H1 (cell line): ENCODE data around the gene CMSS1. TPM values are rescaled to one million over a fixed set of nuclear protein-coding genes. Genes with fewer than 3 reads are reported as not detected.
A peak's percentile ranks its signal among the peaks of the same experiment; 100 is the strongest.

Experiments used
- CTCF ChIA-PET: fragments of 300-600 bp; sonication (Branson Sonifier 250); formaldehyde crosslinking; loops from one replicate; lab custom pipeline; 2021; ENCODE audit not compliant: partially characterized antibody; lab: Charles Lee
- POLR2A ChIA-PET: fragments of 300-600 bp; sonication (Branson Sonifier 250); formaldehyde crosslinking; loops from one replicate; lab custom pipeline; 2021; ENCODE audit warnings: inconsistent platforms; ENCODE audit not compliant: partially characterized antibody; lab: Charles Lee
- DNase-seq, 2 experiments: peaks; one replicate each; pipeline versions ENCODE4 v3.0.0 to v3.0.0-alpha.2; 2010 to 2022; ENCODE audit warnings: low spot score in 2 of 2, low read depth in 1 of 2, mixed read lengths in 1 of 2
- FAIRE-seq: peaks from 2 replicates; lab custom pipeline; 2011; peaks lifted over from hg19 to GRCh38; lab: Jason Lieb, UNC
- H2AFZ ChIP-seq: 2 replicates; pipeline ENCODE4 v1.8.1; 2012; ENCODE audit warnings: low read length, inconsistent platforms
- H2AK5ac ChIP-seq: 2 replicates; pipeline ENCODE4 v1.6.1; 2013; ENCODE audit warnings: low read depth, low read length
- H2BK120ac ChIP-seq: replicated peaks from 2 replicates; pipeline ENCODE3; 2013; ENCODE audit warnings: low read depth, low read length, inconsistent platforms
- H2BK12ac ChIP-seq: 2 replicates; pipeline ENCODE4 v1.6.1; 2013; ENCODE audit warnings: low read depth, low read length
- H2BK15ac ChIP-seq: 2 replicates; pipeline ENCODE4 v1.6.1; 2013; ENCODE audit warnings: low read length
- H2BK20ac ChIP-seq: 2 replicates; pipeline ENCODE4 v1.6.1; 2013; ENCODE audit warnings: low read length
- H2BK5ac ChIP-seq: 2 replicates; pipeline ENCODE4 v1.6.1; 2013; ENCODE audit warnings: low read depth, low read length
- H3K14ac ChIP-seq: 2 replicates; pipeline ENCODE4 v1.6.1; 2013; ENCODE audit warnings: inconsistent platforms; ENCODE audit not compliant: insufficient read length
- H3K18ac ChIP-seq: 2 replicates; pipeline ENCODE4 v1.6.1; 2013; ENCODE audit warnings: low read length; ENCODE audit errors: extremely low read depth
- H3K23ac ChIP-seq: 2 replicates; pipeline ENCODE4 v1.6.1; 2013; ENCODE audit warnings: inconsistent platforms; ENCODE audit not compliant: insufficient read length
- H3K23me2 ChIP-seq: 2 replicates; pipeline ENCODE4 v1.6.1; 2013; ENCODE audit warnings: low read depth, low read length
- H3K27ac ChIP-seq: 2 replicates; pipeline ENCODE4 v1.6.1; 2011; ENCODE audit warnings: low read depth, low read length, inconsistent platforms
- H3K27me3 ChIP-seq, 4 experiments: replicated peaks in 1 of 4; 1 replicate in 1 of 4; 2 replicates in 3 of 4; pipeline versions ENCODE4 v1.6.1 to v1.8.1; 2011 to 2013; ENCODE audit warnings: low read length in 3 of 4, mild to moderate bottlenecking in 3 of 4, inconsistent platforms in 2 of 4, mixed read lengths in 2 of 4, moderate library complexity in 1 of 4; ENCODE audit not compliant: control insufficient read depth in 3 of 4, insufficient read depth in 3 of 4; ENCODE audit errors: extremely low read depth in 1 of 4
- H3K36me3 ChIP-seq, 4 experiments: 2 replicates each; pipeline versions ENCODE4 v1.6.1 to v1.8.1; 2011 to 2013; ENCODE audit warnings: mild to moderate bottlenecking in 4 of 4, low read length in 3 of 4, moderate library complexity in 2 of 4, control low read depth in 1 of 4, inconsistent platforms in 1 of 4; ENCODE audit not compliant: insufficient read depth in 4 of 4, control insufficient read depth in 2 of 4
- H3K4ac ChIP-seq: replicated peaks from 2 replicates; pipeline ENCODE3; 2013; ENCODE audit warnings: low read length, low read depth, mixed read lengths, inconsistent platforms; ENCODE audit not compliant: insufficient read length
- H3K4me1 ChIP-seq, 4 experiments: replicated peaks in 1 of 4; 1 replicate in 1 of 4; 2 replicates in 3 of 4; pipeline versions ENCODE4 v1.6.1 to v1.8.1; 2011 to 2013; ENCODE audit warnings: low read length in 3 of 4, inconsistent platforms in 2 of 4, mixed read lengths in 1 of 4; ENCODE audit not compliant: insufficient read depth in 4 of 4, control insufficient read depth in 3 of 4
- H3K4me2 ChIP-seq, 2 experiments: 2 replicates each; pipeline versions ENCODE4 v1.6.1 to v1.8.1; 2011 to 2013; ENCODE audit warnings: low read depth in 2 of 2, low read length in 2 of 2, control low read depth in 1 of 2, inconsistent platforms in 1 of 2, mild to moderate bottlenecking in 1 of 2; ENCODE audit not compliant: insufficient read depth in 1 of 2
- H3K4me3 ChIP-seq, 4 experiments: fragments of 200-600, 300-600 bp in 1 of 4; sonication (generic), shearing (Covaris generic), sonication (Bioruptor Twin) in 1 of 4; 2 replicates each; pipeline versions ENCODE4 v1.5.1 to v1.8.1; 2011 to 2016; ENCODE audit warnings: low read length in 4 of 4, low read depth in 3 of 4, control low read depth in 2 of 4, inconsistent platforms in 2 of 4, mild to moderate bottlenecking in 2 of 4, mixed read lengths in 1 of 4, moderate library complexity in 1 of 4; ENCODE audit not compliant: insufficient read depth in 2 of 4; ENCODE audit errors: extremely low read depth in 1 of 4
- H3K56ac ChIP-seq: replicated peaks from 2 replicates; pipeline ENCODE3; 2013; ENCODE audit warnings: low read depth, mild to moderate bottlenecking, mixed read lengths, low read length, inconsistent platforms; ENCODE audit not compliant: insufficient read length
- H3K79me1 ChIP-seq: 2 replicates; pipeline ENCODE4 v1.6.1; 2013; ENCODE audit warnings: low read depth, low read length, control low read depth
- H3K79me2 ChIP-seq, 2 experiments: 2 replicates each; pipeline versions ENCODE4 v1.6.1 to v1.8.1; 2012 to 2013; ENCODE audit warnings: low read length in 2 of 2, mild to moderate bottlenecking in 2 of 2, inconsistent platforms in 1 of 2; ENCODE audit not compliant: insufficient read depth in 2 of 2, control insufficient read depth in 1 of 2
- H3K9ac ChIP-seq, 4 experiments: replicated peaks in 1 of 4; 1 replicate in 1 of 4; 2 replicates in 3 of 4; pipeline versions ENCODE4 v1.6.1 to v1.8.1; 2011 to 2013; ENCODE audit warnings: low read depth in 3 of 4, low read length in 3 of 4, control low read depth in 2 of 4, mild to moderate bottlenecking in 2 of 4, moderate library complexity in 2 of 4, inconsistent platforms in 1 of 4; ENCODE audit errors: extremely low read depth in 1 of 4
- H3K9me3 ChIP-seq, 2 experiments: 2 replicates each; pipeline versions ENCODE4 v1.6.1 to v1.8.1; 2012 to 2013; ENCODE audit warnings: mild to moderate bottlenecking in 2 of 2, moderate library complexity in 2 of 2, control low read depth in 1 of 2, inconsistent platforms in 1 of 2, low read depth in 1 of 2, low read length in 1 of 2, mixed read lengths in 1 of 2; ENCODE audit not compliant: insufficient read depth in 2 of 2
- H4K20me1 ChIP-seq, 2 experiments: replicated peaks in 1 of 2; 2 replicates each; pipeline versions ENCODE3 to v1.8.1; 2011 to 2013; ENCODE audit warnings: inconsistent platforms in 2 of 2, low read length in 2 of 2, mild to moderate bottlenecking in 1 of 2; ENCODE audit not compliant: insufficient read depth in 2 of 2, control insufficient read depth in 1 of 2
- H4K5ac ChIP-seq: 2 replicates; pipeline ENCODE4 v1.6.1; 2013; ENCODE audit warnings: low read length, low read depth, mixed read lengths, inconsistent platforms; ENCODE audit not compliant: insufficient read length
- H4K8ac ChIP-seq: 2 replicates; pipeline ENCODE4 v1.8.0; 2013; ENCODE audit warnings: mild to moderate bottlenecking, moderate library complexity, low read length, inconsistent platforms; ENCODE audit not compliant: insufficient read depth; ENCODE audit errors: extremely low read depth
- H4K91ac ChIP-seq: replicated peaks from 2 replicates; pipeline ENCODE3; 2013; ENCODE audit warnings: low read length, mixed read lengths, inconsistent platforms; ENCODE audit not compliant: insufficient read length
- EGR1 ChIP-seq: IDR thresholded peaks from 2 replicates; pipeline ENCODE4 v1.6.1; 2011; ENCODE audit warnings: low read depth, low read length, borderline replicate concordance
- HDAC2 ChIP-seq, 2 experiments: fragments of 300-600 bp in 1 of 2; sonication (generic) in 1 of 2; IDR thresholded peaks; 2 replicates each; pipeline ENCODE4 v1.6.1; 2011 to 2012; ENCODE audit warnings: low read depth in 2 of 2, low read length in 2 of 2, mild to moderate bottlenecking in 2 of 2, moderate library complexity in 2 of 2, borderline replicate concordance in 1 of 2, inconsistent platforms in 1 of 2
- JUN ChIP-seq: IDR thresholded peaks from 2 replicates; pipeline ENCODE4 v1.6.1; 2011; ENCODE audit warnings: low read depth, mild to moderate bottlenecking, improper control_type of control experiment, low read length
- PHF8 ChIP-seq: fragments of 200-600 bp; sonication (generic); conservative IDR thresholded peaks from 2 replicates; pipeline ENCODE4 v1.7.1; 2012; ENCODE audit warnings: low read depth, mild to moderate bottlenecking, inconsistent platforms, low read length, moderate library complexity
- SUZ12 ChIP-seq: fragments of 200-600 bp; sonication (generic); IDR thresholded peaks from 2 replicates; pipeline ENCODE4 v1.6.1; 2012; ENCODE audit warnings: mild to moderate bottlenecking, inconsistent platforms, low read length, moderate library complexity, mixed read lengths
- WGBS, 2 experiments: shearing (Covaris generic) in 1 of 2; methylation state at CpG; one replicate each; pipeline versions ENCODE4 v1.1.6 to v1.1.7; 2013 to 2015; ENCODE audit warnings: low lambda C conversion rate in 2 of 2, mixed read lengths in 2 of 2, inconsistent platforms in 1 of 2, low coverage in 1 of 2, missing lambda C conversion rate in 1 of 2; ENCODE audit not compliant: insufficient replicate concordance in 2 of 2, insufficient coverage in 1 of 2, insufficient read length in 1 of 2; ENCODE audit errors: extremely low coverage in 1 of 2, missing lambda C conversion rate in 1 of 2; 5-methylcytosine and 5-hydroxymethylcytosine counted together
- polyA plus RNA-seq, 7 experiments: library from polyadenylated mRNA; depleted of rRNA in 3 of 7; stranded (reverse) in 5 of 7; unstranded in 2 of 7; fragments of >200 nt in 5 of 7; fragments of 200-250 nt in 2 of 7; gene quantifications; 1 replicate in 5 of 7; 2 replicates in 1 of 7; 4 replicates in 1 of 7; pipeline versions ENCODE4 v1.2.1 to v1.2.3, GENCODE V29; 2011 to 2013; ENCODE audit warnings: missing spikeins in 2 of 7, mixed read lengths in 2 of 7
- total RNA-seq: library from RNA; stranded (reverse); fragmentation: NEBNext Ultra II Directional; extraction: Animal tissue kit (Norgen Biotek cat#: 25700); gene quantifications from 2 replicates; pipeline ENCODE4 v1.2.1, GENCODE V29; 2021
- TF ChIP-seq, protein P1 (sequence below), 3 experiments: IDR thresholded peaks; 1 replicate in 2 of 3; 2 replicates in 1 of 3; pipeline versions ENCODE4 v1.5.1 to v1.6.1; 2011; ENCODE audit warnings: low read length in 3 of 3, mild to moderate bottlenecking in 3 of 3, inconsistent platforms in 2 of 3, low read depth in 1 of 3, moderate library complexity in 1 of 3; ENCODE audit not compliant: insufficient read depth in 1 of 3; ENCODE audit errors: control extremely low read depth in 1 of 3

The CMSS1 gene
- total and polyA plus RNA-seq, 2 of the 8 experiments (the other 6 are each of a cell fraction or from before 2014, with no cell fraction given): 15.2 to 75.1 TPM

DNA sequence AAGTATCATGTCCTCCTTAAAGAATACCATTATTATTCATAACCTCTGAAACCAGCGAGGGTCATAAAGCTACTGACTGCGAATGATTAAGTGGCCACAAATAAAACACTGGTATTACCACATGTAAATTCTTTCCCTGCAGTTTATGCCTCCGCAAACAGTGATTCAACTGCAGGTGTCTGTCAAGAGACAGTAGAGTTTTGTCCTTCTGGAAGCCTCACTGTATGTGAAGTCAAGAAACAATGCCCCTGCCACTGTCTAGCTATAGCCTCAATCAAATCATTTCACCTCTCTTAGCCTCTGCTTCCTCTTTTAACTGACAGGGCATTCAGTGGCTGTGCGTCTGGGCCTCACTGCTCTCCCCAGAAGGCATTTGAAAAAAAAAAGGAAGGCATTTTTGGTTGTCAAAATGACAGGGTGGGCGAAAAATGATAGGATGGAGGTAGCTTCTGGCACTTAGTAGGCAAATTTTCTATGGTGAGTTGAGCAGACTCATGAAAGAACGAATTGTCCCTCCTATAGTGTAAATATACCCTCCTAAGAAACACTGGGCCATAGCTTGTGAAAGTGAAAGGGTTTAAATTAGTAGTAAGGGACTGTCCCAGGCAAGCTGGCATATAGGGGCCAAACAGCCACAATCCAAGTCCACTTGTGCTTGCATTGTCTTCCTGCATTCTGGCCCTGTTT lies 229.9 kb downstream of the CMSS1 start:
- Histone ChIP-seq H3K9me3 (no peaks in the 10 kb centered on the region), H3K4ac (no peak overlapping the region), H2BK5ac (no peak overlapping the region), H2BK120ac (no peak overlapping the region), H2BK15ac (no peak overlapping the region), H4K20me1 (no peaks in the 10 kb centered on the region), H4K91ac (no peak overlapping the region), H4K5ac (no peak overlapping the region), H2AFZ (no peak overlapping the region), H3K14ac (no peak overlapping the region), H3K4me3 (no peak overlapping the region), H2BK12ac (no peak overlapping the region), H3K4me1 (peaks cover 0 to 6% (median 1%) of the 10 kb centered on the region in 4 experiments; a peak in 2 of 7 replicates), H4K8ac (no peak overlapping the region), H3K27ac (no peak overlapping the region; the same call in 1 of the 2 replicates), H3K79me2 (no peaks in the 10 kb centered on the region), H3K79me1 (no peaks in the 10 kb centered on the region), H3K9ac (no peak overlapping the region), H2AK5ac (no peak overlapping the region), H3K56ac (no peak overlapping the region), H3K23me2 (no peaks in the 10 kb centered on the region), H3K23ac (no peak overlapping the region), H3K36me3 (no peaks in the 10 kb centered on the region), H3K18ac (no peak overlapping the region), H3K27me3 (no peaks in the 10 kb centered on the region), H3K4me2 (no peak overlapping the region), H2BK20ac (no peak overlapping the region)
- WGBS, 2 experiments: 76% methylated on average over 6 of the region's 6 CpGs; no CpG with 5 or more reads in 1 of the 2 experiments
- ChIA-PET CTCF (interaction anchor here (1.1 to 1.4 kb wide), 2 partner anchors 26 to 207 kb away, joined by 3 to 4 read pairs; no protein-coding TSS in a partner anchor), POLR2A (no interaction called here)
- peak; percentile 24 for FAIRE-seq
- TF ChIP-seq HDAC2 (IDR thresholded peaks at IDR 0.05; ENCODE audit: borderline replicate concordance in 1 of 2, low read depth in 2 of 2, low read length in 2 of 2): no peak
- TF ChIP-seq SUZ12: no peak
- TF ChIP-seq EGR1: no peak
- no peak for TF ChIP-seq JUN
- no peak for TF ChIP-seq PHF8
- TF ChIP-seq, protein P1, sequence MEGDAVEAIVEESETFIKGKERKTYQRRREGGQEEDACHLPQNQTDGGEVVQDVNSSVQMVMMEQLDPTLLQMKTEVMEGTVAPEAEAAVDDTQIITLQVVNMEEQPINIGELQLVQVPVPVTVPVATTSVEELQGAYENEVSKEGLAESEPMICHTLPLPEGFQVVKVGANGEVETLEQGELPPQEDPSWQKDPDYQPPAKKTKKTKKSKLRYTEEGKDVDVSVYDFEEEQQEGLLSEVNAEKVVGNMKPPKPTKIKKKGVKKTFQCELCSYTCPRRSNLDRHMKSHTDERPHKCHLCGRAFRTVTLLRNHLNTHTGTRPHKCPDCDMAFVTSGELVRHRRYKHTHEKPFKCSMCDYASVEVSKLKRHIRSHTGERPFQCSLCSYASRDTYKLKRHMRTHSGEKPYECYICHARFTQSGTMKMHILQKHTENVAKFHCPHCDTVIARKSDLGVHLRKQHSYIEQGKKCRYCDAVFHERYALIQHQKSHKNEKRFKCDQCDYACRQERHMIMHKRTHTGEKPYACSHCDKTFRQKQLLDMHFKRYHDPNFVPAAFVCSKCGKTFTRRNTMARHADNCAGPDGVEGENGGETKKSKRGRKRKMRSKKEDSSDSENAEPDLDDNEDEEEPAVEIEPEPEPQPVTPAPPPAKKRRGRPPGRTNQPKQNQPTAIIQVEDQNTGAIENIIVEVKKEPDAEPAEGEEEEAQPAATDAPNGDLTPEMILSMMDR (IDR thresholded peaks at IDR 0.05; ENCODE audit: control extremely low read depth in 1 of 3, insufficient read depth in 1 of 3, low read depth in 1 of 3, low read length in 3 of 3): no peak
- no peak for DNase-seq
